ENCODE measurements around the gene JPH2. TPM values are rescaled to one million over a fixed set of nuclear protein-coding genes. Genes with fewer than 3 reads are reported as not detected.

JPH2 gene
- total and polyA plus RNA-seq, 2 experiments from 2014 or later: 0.16 to 1.1 TPM

GRCh38 chr20:44123251-44123650, 63.7 kb downstream of the JPH2 start (continued):
- TF ChIP-seq ZNF462 (CRISPR knock-in tag; IDR thresholded peaks at IDR 0.05) (no peak), JUNB (IDR thresholded peaks at IDR 0.05; ENCODE audit: unreplicated experiment) (no peak), ZNF114 (CRISPR knock-in tag; IDR thresholded peaks at IDR 0.05) (no peak), NANOG (IDR thresholded peaks at IDR 0.05; ENCODE audit: borderline replicate concordance) (no peak)

GRCh38 chr20:44120676-44121425, 66.1 kb downstream of the JPH2 start:
- H3K27ac ChIP-seq (ENCODE audit: low read depth): no peak overlapping the region
- H3K4me3 ChIP-seq: no peak overlapping the region
- H3K4me1 Mint-ChIP-seq: peaks cover 2% of the 10 kb centered on the region; the same call in 2 of the 3 replicates
- H3K27me3 Mint-ChIP-seq (ENCODE audit: insufficient read depth, low read depth, poor library complexity): peaks cover 8% of the 10 kb centered on the region
- no peaks in the 10 kb centered on the region for H3K4me1 ChIP-seq (ENCODE audit: insufficient read depth)
- H2AFZ ChIP-seq: no peak overlapping the region
- DNase-seq (ENCODE audit: low spot score) (no peak), ATAC-seq (no peak)
- H3K9me3 Mint-ChIP-seq: no peaks in the 10 kb centered on the region
- H3F3A ChIP-seq (replicated peaks; ENCODE audit: low read depth): no peaks in the 10 kb centered on the region
- no peak overlapping the region for H3K4me2 ChIP-seq
- H3K4me3 Mint-ChIP-seq: no peak overlapping the region
- no peaks in the 10 kb centered on the region for H3K27me3 ChIP-seq (ENCODE audit: insufficient read depth)
- TF ChIP-seq EZH2 (IDR thresholded peaks at IDR 0.05; ENCODE audit: low read depth, unreplicated experiment) (no peak), ZNF331 (CRISPR knock-in tag; IDR thresholded peaks at IDR 0.05; ENCODE audit: low read depth) (no peak), CTCF (conservative IDR thresholded peaks at IDR 0.05; ENCODE audit: low read depth in 2 of 2) (no peak), REST (IDR thresholded peaks at IDR 0.05; ENCODE audit: unreplicated experiment) (no peak), STAT1 (IDR thresholded peaks at IDR 0.05; ENCODE audit: unreplicated experiment) (no peak), ZNF114 (CRISPR knock-in tag; IDR thresholded peaks at IDR 0.05) (no peak), NANOG (IDR thresholded peaks at IDR 0.05; ENCODE audit: borderline replicate concordance) (no peak), ETS1 (IDR thresholded peaks at IDR 0.05) (no peak), CREB1 (CRISPR knock-in tag; IDR thresholded peaks at IDR 0.05; ENCODE audit: low read depth) (no peak), EZH2phosphoT487 (IDR thresholded peaks at IDR 0.05; ENCODE audit: unreplicated experiment) (no peak)
- H3K27ac Mint-ChIP-seq: no peak overlapping the region
- H3K36me3 ChIP-seq (ENCODE audit: insufficient read depth): no peaks in the 10 kb centered on the region
- no peaks in the 10 kb centered on the region for H3K79me2 ChIP-seq (replicated peaks; ENCODE audit: insufficient read depth)
- H3K9me2 ChIP-seq (ENCODE audit: insufficient read depth): no peaks in the 10 kb centered on the region
- H4K20me1 ChIP-seq (replicated peaks; ENCODE audit: insufficient read depth): no peaks in the 10 kb centered on the region
- H3K36me3 Mint-ChIP-seq (ENCODE audit: low read depth): no peaks in the 10 kb centered on the region

Data from GM23338 (cell line).